IMR-90 (cell line): Measurements from ENCODE around the gene NMT1. TPM values are rescaled to one million over a fixed set of nuclear protein-coding genes. Genes with fewer than 3 reads are reported as not detected.

Experiments used
- ATAC-seq: fragments of 200-7000 bp; cut with Tn5 transposase; 2 replicates; pipeline ENCODE4 v1.9.1; 2020; ENCODE audit warnings: low read depth, mild to moderate bottlenecking, moderate library complexity
- BruUV-seq: library from RNA; stranded (reverse); fragments of 400-500 nt; replicated peaks from 2 replicates; lab custom pipeline; 2021; lab: Mats Ljungman, UMichigan
- CTCF ChIA-PET: fragments of 300-600 bp; formaldehyde crosslinking; extraction: SDS; loops from one replicate; lab custom pipeline; 2021; ENCODE audit warnings: antibody characterized with exemption; lab: Yijun Ruan, JAX
- POLR2A ChIA-PET: fragments of 300-600 bp; sonication (Branson Sonifier 250); formaldehyde crosslinking; loops from one replicate; lab custom pipeline; 2022; ENCODE audit warnings: antibody characterized with exemption; ENCODE audit not compliant: unreplicated experiment; lab: Charles Lee
- DNase-seq: peaks from one replicate; pipeline ENCODE4 v3.0.0; 2013
- H2AFZ ChIP-seq: replicated peaks from 2 replicates; pipeline ENCODE3; 2013; ENCODE audit warnings: low read length, mild to moderate bottlenecking; ENCODE audit not compliant: poor library complexity
- H2AK5ac ChIP-seq: 2 replicates; pipeline ENCODE4 v1.6.1; 2013; ENCODE audit warnings: low read depth, low read length, inconsistent platforms
- H2AK9ac ChIP-seq: replicated peaks from 2 replicates; pipeline ENCODE3; 2013; ENCODE audit warnings: mild to moderate bottlenecking, low read depth, low read length, moderate library complexity; ENCODE audit not compliant: poor library complexity
- H2BK120ac ChIP-seq: 2 replicates; pipeline ENCODE4 v1.6.1; 2013; ENCODE audit warnings: low read depth, low read length, inconsistent platforms
- H2BK15ac ChIP-seq: 3 replicates; pipeline ENCODE4 v1.6.1; 2013; ENCODE audit warnings: low read depth, low read length, inconsistent platforms
- H2BK20ac ChIP-seq: 2 replicates; pipeline ENCODE4 v1.6.1; 2013; ENCODE audit warnings: low read depth, mild to moderate bottlenecking, inconsistent platforms, low read length, moderate library complexity
- H2BK5ac ChIP-seq: 2 replicates; pipeline ENCODE4 v1.6.1; 2013; ENCODE audit warnings: mild to moderate bottlenecking, low read depth, low read length, inconsistent platforms; ENCODE audit not compliant: poor library complexity, severe bottlenecking
- H3K14ac ChIP-seq: replicated peaks from 2 replicates; pipeline ENCODE4 v1.6.1; 2013; ENCODE audit warnings: low read depth, low read length, inconsistent platforms
- H3K18ac ChIP-seq: 2 replicates; pipeline ENCODE4 v1.6.1; 2013; ENCODE audit warnings: low read depth, low read length, control low read depth
- H3K23ac ChIP-seq: 2 replicates; pipeline ENCODE4 v1.6.1; 2013; ENCODE audit warnings: low read depth, low read length, inconsistent platforms
- H3K27ac ChIP-seq: 2 replicates; pipeline ENCODE4 v1.5.1; 2013; ENCODE audit warnings: mild to moderate bottlenecking, control low read depth, low read length; ENCODE audit not compliant: insufficient read depth
- H3K27me3 ChIP-seq: 2 replicates; pipeline ENCODE4 v1.6.1; 2013; ENCODE audit warnings: low read length; ENCODE audit not compliant: control insufficient read depth, insufficient read depth
- H3K36me3 ChIP-seq: 2 replicates; pipeline ENCODE4 v1.6.1; 2013; ENCODE audit warnings: low read length, mixed read lengths; ENCODE audit not compliant: control insufficient read depth, insufficient read depth
- H3K4ac ChIP-seq: 2 replicates; pipeline ENCODE4 v1.6.1; 2013; ENCODE audit warnings: low read depth, low read length, inconsistent platforms
- H3K4me1 ChIP-seq: 2 replicates; pipeline ENCODE4 v1.6.1; 2013; ENCODE audit warnings: low read length, mixed read lengths; ENCODE audit not compliant: control insufficient read depth, insufficient read depth
- H3K4me2 ChIP-seq: 2 replicates; pipeline ENCODE4 v1.6.1; 2013; ENCODE audit warnings: low read depth, mild to moderate bottlenecking, control low read depth, low read length, moderate library complexity
- H3K4me3 ChIP-seq: 2 replicates; pipeline ENCODE4 v1.5.1; 2013; ENCODE audit warnings: low read depth, mild to moderate bottlenecking, control low read depth, low read length, moderate library complexity; ENCODE audit not compliant: insufficient read depth
- H3K56ac ChIP-seq: 2 replicates; pipeline ENCODE4 v1.6.1; 2013; ENCODE audit warnings: low read length, inconsistent platforms; ENCODE audit not compliant: insufficient read depth; ENCODE audit errors: extremely low read depth
- H3K79me1 ChIP-seq, 2 experiments: 2 replicates each; pipeline ENCODE4 v1.6.1; 2013; ENCODE audit warnings: low read length in 2 of 2, inconsistent platforms in 1 of 2, low read depth in 1 of 2
- H3K9ac ChIP-seq: 2 replicates; pipeline ENCODE4 v1.6.1; 2013; ENCODE audit warnings: low read depth, low read length, control low read depth
- H3K9me1 ChIP-seq: 2 replicates; pipeline ENCODE4 v1.6.1; 2013; ENCODE audit warnings: low read length, inconsistent platforms; ENCODE audit not compliant: insufficient read depth
- H3K9me3 ChIP-seq: 2 replicates; pipeline ENCODE4 v1.6.1; 2013; ENCODE audit warnings: low read length; ENCODE audit not compliant: control insufficient read depth, insufficient read depth
- H4K20me1 ChIP-seq: 2 replicates; pipeline ENCODE4 v1.6.1; 2013; ENCODE audit warnings: low read length, inconsistent platforms; ENCODE audit not compliant: insufficient read depth
- H4K5ac ChIP-seq: 2 replicates; pipeline ENCODE4 v1.6.1; 2013; ENCODE audit warnings: mild to moderate bottlenecking, low read depth, low read length, control low read depth
- H4K8ac ChIP-seq, 2 experiments: 2 replicates each; pipeline ENCODE4 v1.6.1; 2013; ENCODE audit warnings: low read depth in 2 of 2, low read length in 2 of 2, control low read depth in 1 of 2, inconsistent platforms in 1 of 2
- H4K91ac ChIP-seq: 2 replicates; pipeline ENCODE4 v1.6.1; 2013; ENCODE audit warnings: low read depth, low read length, inconsistent platforms; ENCODE audit not compliant: insufficient read depth
- CTCF ChIP-seq: conservative IDR thresholded peaks from 2 replicates; pipeline ENCODE4 v1.5.1; 2012; ENCODE audit warnings: mild to moderate bottlenecking, low read depth, low read length, improper control_type of control experiment
- FOS ChIP-seq: fragments of 150-350 bp; IDR thresholded peaks from 2 replicates; pipeline ENCODE4 v1.6.1; 2016; ENCODE audit warnings: low read depth, low read length
- SMC3 ChIP-seq: fragments of 150-350 bp; IDR thresholded peaks from 2 replicates; pipeline ENCODE4 v1.6.1; 2016; ENCODE audit warnings: low read depth, mild to moderate bottlenecking, antibody characterized with exemption, low read length, moderate library complexity
- WGBS, 2 experiments: methylation state at CpG; one replicate each; pipeline versions ENCODE4 v1.1.5 to v1.1.7; 2013; ENCODE audit warnings: missing lambda C conversion rate in 2 of 2; ENCODE audit not compliant: insufficient read length in 1 of 2; ENCODE audit errors: extremely low coverage in 2 of 2; 5-methylcytosine and 5-hydroxymethylcytosine counted together
- dilution Hi-C: fragments of 300-500 bp; cut with HindIII; formaldehyde crosslinking; loops from one replicate; pipeline ENCODE4 v1.14.3; 2018; ENCODE audit warnings: low sequenced_read_pairs; ENCODE audit not compliant: unreplicated experiment
- in situ Hi-C: fragments of 300-500 bp; cut with MboI; formaldehyde crosslinking; loops from 3 replicates; pipeline ENCODE4 v1.14.3; 2019; ENCODE audit warnings: low sequenced_read_pairs, inconsistent platforms, mixed read lengths
- intact Hi-C: fragments of 100-400 bp; cut with micrococcal nuclease; formaldehyde crosslinking; loops from 2 replicates; pipeline ENCODE4 v1.10.0; 2022
- polyA plus RNA-seq, 3 experiments: library from polyadenylated mRNA; depleted of rRNA; stranded (reverse); fragments of >200 nt; gene quantifications; 2 replicates each; pipeline ENCODE4 v1.2.3, GENCODE V29; 2012; ENCODE audit warnings: low replicate concordance in 1 of 3
- total RNA-seq: library from RNA; depleted of rRNA; stranded (reverse); fragments of >200 nt; gene quantifications from 2 replicates; pipeline ENCODE4 v1.2.3, GENCODE V29; 2012

Gene NMT1
- total and polyA plus RNA-seq, 2 of the 4 experiments (the other 2 are of a cell fraction), result 38.0 to 60.6 TPM

- Histone ChIP-seq H4K91ac (peak overlapping the region; percentile 96), H2BK15ac (0 out of 3 replicates have a peak overlapping the region, but pooled peaks have one; percentile 52), H3K9me3 (no peaks in the 10 kb centered on the region), H2AK9ac (peak overlapping the region; percentile 95), H3K27ac (peak overlapping the region; percentile 90; the same call in 1 of the 2 replicates), H4K20me1 (peaks cover 32% of the 10 kb centered on the region), H3K4me2 (peak overlapping the region; percentile 74), H2BK20ac (peak overlapping the region; percentile 26; the same call in 1 of the 2 replicates), H3K79me1 (peaks cover 4 to 41% of the 10 kb centered on the region in 2 experiments; a peak in 2 of 4 replicates), H3K4me1 (peaks cover 17% of the 10 kb centered on the region), H2BK5ac (peak overlapping the region; percentile 93), H2AK5ac (peak overlapping the region; percentile 93), H3K27me3 (no peaks in the 10 kb centered on the region), H3K14ac (peak overlapping the region; percentile 99), H3K9ac (peak overlapping the region; percentile 91; the same call in 1 of the 2 replicates), H2AFZ (peak overlapping the region; percentile 84), H3K23ac (peak overlapping the region; percentile 99), H3K56ac (no peak overlapping the region; the same call in 1 of the 2 replicates), H3K4me3 (no peak overlapping the region), H3K36me3 (0 out of 2 replicates have a peak, but pooled peaks cover 2% of the 10 kb centered on the region), H3K9me1 (peaks cover 15% of the 10 kb centered on the region), H2BK120ac (peak overlapping the region; percentile 79), H4K5ac (peak overlapping the region; percentile 96), H3K4ac (peak overlapping the region; percentile 99), H4K8ac (peak overlapping the region; percentile 77 to 96; a peak in 3 of 4 replicates), H3K18ac (peak overlapping the region; percentile 26; the same call in 1 of the 2 replicates)
- intact Hi-C loops, result no loop called here
- TF ChIP-seq FOS (no peak), CTCF (no peak), SMC3 (no peak)
- dilution Hi-C loops, result no loop called here
- in situ Hi-C loops, result no loop called here
- DNase-seq (no peak), ATAC-seq (no peak)
- CTCF ChIA-PET, result interaction anchor here (0.6 to 2.1 kb wide), 2 partner anchors 11 to 68 kb away, joined by 5 to 10 read pairs; partner anchors contain the start of gene ACBD4
- no TSS peak for BruUV-seq
- POLR2A ChIA-PET, result no interaction called here
- WGBS, 2 experiments, result no CpG with 5 or more reads among the region's 4 CpGs
Observed at GRCh38 chr17:45146592-45146889, 85.4 kb downstream of the NMT1 start.
